Measurements from ENCODE around the gene MOB3B. TPM values are rescaled to one million over a fixed set of nuclear protein-coding genes. Genes with fewer than 3 reads are reported as not detected.

Gene MOB3B
- polyA plus RNA-seq, 1 of the 3 experiments (the other 2 are of a cell fraction) = 0.90 TPM

- WGBS (ENCODE audit: low lambda C conversion rate) = 89% methylated on average over 4 of the region's 4 CpGs
- TF ChIP-seq NFIC (IDR thresholded peaks at IDR 0.05; ENCODE audit: borderline replicate concordance) (no peak), FOXJ3 (CRISPR knock-in tag; IDR thresholded peaks at IDR 0.05) (no peak)
Observed at GRCh38 chr9:27386571-27387091, 143.0 kb downstream of the MOB3B start.

GRCh38 chr9:27385606-27386322 is 143.8 kb downstream of the MOB3B start:
- H3K27ac ChIP-seq (ENCODE audit: low read depth in 2 of 2, low read length in 1 of 2) = no peak overlapping the region
- H3K9ac ChIP-seq = no peak overlapping the region
- H3F3A ChIP-seq (replicated peaks; ENCODE audit: insufficient read depth) = no peaks in the 10 kb centered on the region
- no peaks in the 10 kb centered on the region for H3K27me3 ChIP-seq (ENCODE audit: insufficient read depth)
- WGBS (ENCODE audit: low lambda C conversion rate) = 63% methylated on average over 4 of the region's 4 CpGs
- ChIA-PET CTCF (interaction anchor here (1.6 kb wide), 1 partner anchor 18 kb away, joined by 3 read pairs; no protein-coding TSS in a partner anchor), POLR2A (no interaction called here)
- H3K4me2 ChIP-seq = no peak overlapping the region
- peaks cover 0 to 12% of the 10 kb centered on the region in 2 experiments; a peak in 2 of 4 replicates for H3K4me1 ChIP-seq (ENCODE audit: control insufficient read depth in 1 of 2, insufficient read depth in 2 of 2, low read depth in 1 of 2, low read length in 1 of 2)
- no peaks in the 10 kb centered on the region for H4K20me1 ChIP-seq (ENCODE audit: insufficient read depth)
- no peaks in the 10 kb centered on the region for H3K36me3 ChIP-seq (replicated peaks in 1 of 2; ENCODE audit: control insufficient read depth in 1 of 2, insufficient read depth in 2 of 2, low read length in 1 of 2)
- no peak for TF ChIP-seq TEAD4 (IDR thresholded peaks at IDR 0.05; ENCODE audit: borderline replicate concordance, insufficient read depth)
- TF ChIP-seq RAD21 (IDR thresholded peaks at IDR 0.05; ENCODE audit: low read length) = no peak
- TF ChIP-seq USF2 (IDR thresholded peaks at IDR 0.05; ENCODE audit: borderline replicate concordance, low read depth, low read length) = no peak
- TF ChIP-seq PBX3 (IDR thresholded peaks at IDR 0.05) = no peak
- no peak for TF ChIP-seq RXRA (IDR thresholded peaks at IDR 0.05; ENCODE audit: borderline replicate concordance, low read depth)
- TF ChIP-seq MAX (IDR thresholded peaks at IDR 0.05; ENCODE audit: low read depth) = no peak
- no peak for TF ChIP-seq TCF12 (IDR thresholded peaks at IDR 0.05)
- TF ChIP-seq ZBTB33 (IDR thresholded peaks at IDR 0.05; ENCODE audit: borderline replicate concordance, low read depth) = no peak
- TF ChIP-seq CHD2 (IDR thresholded peaks at IDR 0.05; ENCODE audit: low read length, partially characterized antibody) = no peak
- TF ChIP-seq TAF1 (IDR thresholded peaks at IDR 0.05; ENCODE audit: borderline replicate concordance, low read depth, low read length) = no peak
- no peak for TF ChIP-seq FOXJ3 (CRISPR knock-in tag; IDR thresholded peaks at IDR 0.05)
- no peak for TF ChIP-seq CTCF (IDR thresholded peaks at IDR 0.05)
- TF ChIP-seq FOXM1 (IDR thresholded peaks at IDR 0.05; ENCODE audit: low read depth) = no peak
- no peak for TF ChIP-seq NRF1 (IDR thresholded peaks at IDR 0.05; ENCODE audit: low read depth, low read length)
- TF ChIP-seq SMC3 (IDR thresholded peaks at IDR 0.05; ENCODE audit: low read depth, low read length) = no peak
- H3K79me2 ChIP-seq (ENCODE audit: insufficient read depth) = no peaks in the 10 kb centered on the region
- DNase-seq = no peak
- H2AFZ ChIP-seq (ENCODE audit: low read depth) = no peak overlapping the region
- H3K9me3 ChIP-seq = no peaks in the 10 kb centered on the region
- H3K4me3 ChIP-seq (ENCODE audit: low read depth in 2 of 2, low read length in 1 of 2) = no peak overlapping the region
- no peaks in the 10 kb centered on the region for H3K9me2 ChIP-seq

More at GRCh38 chr9:27386571-27387091, 143.0 kb downstream of the MOB3B start:
- no peak overlapping the region for H3K27ac ChIP-seq (ENCODE audit: low read depth in 2 of 2, low read length in 1 of 2)
- H4K20me1 ChIP-seq (ENCODE audit: insufficient read depth) = no peaks in the 10 kb centered on the region
- CTCF ChIA-PET = no interaction called here
- no peak for DNase-seq
- H3K9ac ChIP-seq = no peak overlapping the region
- H3K9me2 ChIP-seq = no peaks in the 10 kb centered on the region
- H3K36me3 ChIP-seq (replicated peaks in 1 of 2; ENCODE audit: control insufficient read depth in 1 of 2, insufficient read depth in 2 of 2, low read length in 1 of 2) = no peaks in the 10 kb centered on the region
- H3K79me2 ChIP-seq (ENCODE audit: insufficient read depth) = no peaks in the 10 kb centered on the region
- no peak overlapping the region for H3K4me2 ChIP-seq
- H2AFZ ChIP-seq (ENCODE audit: low read depth) = no peak overlapping the region
- no peaks in the 10 kb centered on the region for H3K27me3 ChIP-seq (ENCODE audit: insufficient read depth)
- H3K9me3 ChIP-seq = no peaks in the 10 kb centered on the region
- H3F3A ChIP-seq (replicated peaks; ENCODE audit: insufficient read depth) = no peaks in the 10 kb centered on the region
- POLR2A ChIA-PET = no interaction called here
- H3K4me1 ChIP-seq (ENCODE audit: control insufficient read depth in 1 of 2, insufficient read depth in 2 of 2, low read depth in 1 of 2, low read length in 1 of 2) = peaks cover 0 to 12% of the 10 kb centered on the region in 2 experiments; a peak in 2 of 4 replicates
- H3K4me3 ChIP-seq (ENCODE audit: low read depth in 2 of 2, low read length in 1 of 2) = no peak overlapping the region
